H9 (cell line): ENCODE measurements around the gene EML4. TPM values are rescaled to one million over a fixed set of nuclear protein-coding genes. Genes with fewer than 3 reads are reported as not detected.

ENCODE experiments used
- DNase-seq: peaks from one replicate; pipeline ENCODE4 v3.0.0-alpha.2; 2017
- H2AFZ ChIP-seq: one replicate; pipeline ENCODE4 v1.6.1; 2013; ENCODE audit warnings: mild to moderate bottlenecking, low read length, control low read depth, moderate library complexity
- H2AK5ac ChIP-seq: 2 replicates; pipeline ENCODE4 v1.6.1; 2013; ENCODE audit warnings: low read length, control low read depth, mixed read lengths; ENCODE audit not compliant: insufficient read length
- H2BK120ac ChIP-seq: one replicate; pipeline ENCODE4 v1.6.1; 2013; ENCODE audit warnings: low read depth, mild to moderate bottlenecking, low read length, control low read depth, inconsistent platforms; ENCODE audit not compliant: poor library complexity, severe bottlenecking
- H2BK12ac ChIP-seq: 2 replicates; pipeline ENCODE4 v1.6.1; 2013; ENCODE audit warnings: low read length, control low read depth, mixed read lengths, low read depth; ENCODE audit not compliant: insufficient read length
- H2BK15ac ChIP-seq: 2 replicates; pipeline ENCODE4 v1.6.1; 2013; ENCODE audit warnings: low read depth, low read length, control low read depth
- H2BK20ac ChIP-seq: one replicate; pipeline ENCODE4 v1.6.1; 2013; ENCODE audit warnings: low read depth, mild to moderate bottlenecking, low read length, control low read depth, inconsistent platforms; ENCODE audit not compliant: poor library complexity, severe bottlenecking
- H2BK5ac ChIP-seq: 2 replicates; pipeline ENCODE4 v1.6.1; 2013; ENCODE audit warnings: low read length, control low read depth, mixed read lengths; ENCODE audit not compliant: insufficient read length
- H3K14ac ChIP-seq: 2 replicates; pipeline ENCODE4 v1.6.1; 2013; ENCODE audit warnings: low read length, control low read depth; ENCODE audit not compliant: insufficient read depth
- H3K18ac ChIP-seq: 2 replicates; pipeline ENCODE4 v1.6.1; 2013; ENCODE audit warnings: low read depth, mild to moderate bottlenecking, mixed read lengths, low read length, control low read depth; ENCODE audit not compliant: insufficient read length
- H3K23ac ChIP-seq: 2 replicates; pipeline ENCODE4 v1.6.1; 2013; ENCODE audit warnings: low read length, control low read depth, mixed read lengths, low read depth; ENCODE audit not compliant: insufficient read length
- H3K23me2 ChIP-seq: 2 replicates; pipeline ENCODE4 v1.6.1; 2013; ENCODE audit warnings: low read depth, mild to moderate bottlenecking, mixed read lengths, low read length, control low read depth; ENCODE audit not compliant: insufficient read length, poor library complexity, severe bottlenecking
- H3K27ac ChIP-seq: 2 replicates; pipeline ENCODE4 v1.5.1; 2013; ENCODE audit warnings: low read length, control low read depth, mixed read lengths, low read depth; ENCODE audit not compliant: insufficient read length
- H3K27me3 ChIP-seq: 2 replicates; pipeline ENCODE4 v1.6.1; 2013; ENCODE audit warnings: low read length, control low read depth, inconsistent platforms; ENCODE audit not compliant: insufficient read depth
- H3K4ac ChIP-seq: 2 replicates; pipeline ENCODE4 v1.6.1; 2013; ENCODE audit warnings: low read depth, mild to moderate bottlenecking, control low read depth, inconsistent platforms, low read length, moderate library complexity
- H3K4me1 ChIP-seq: 2 replicates; pipeline ENCODE4 v1.6.1; 2013; ENCODE audit warnings: low read length, control low read depth, inconsistent platforms; ENCODE audit not compliant: insufficient read depth
- H3K4me2 ChIP-seq: 2 replicates; pipeline ENCODE4 v1.6.1; 2013; ENCODE audit warnings: low read length, control low read depth, mixed read lengths; ENCODE audit not compliant: insufficient read length, insufficient read depth
- H3K56ac ChIP-seq: 2 replicates; pipeline ENCODE4 v1.6.1; 2013; ENCODE audit warnings: low read depth, mild to moderate bottlenecking, mixed read lengths, low read length, control low read depth; ENCODE audit not compliant: insufficient read length
- H3K79me1 ChIP-seq: 2 replicates; pipeline ENCODE4 v1.6.1; 2013; ENCODE audit warnings: low read depth, mild to moderate bottlenecking, moderate library complexity, low read length, control low read depth, inconsistent platforms; ENCODE audit not compliant: insufficient read depth, poor library complexity, severe bottlenecking
- H3K79me2 ChIP-seq: 2 replicates; pipeline ENCODE4 v1.6.1; 2013; ENCODE audit warnings: low read length, control low read depth, inconsistent platforms; ENCODE audit not compliant: insufficient read depth
- H3K9ac ChIP-seq: 2 replicates; pipeline ENCODE4 v1.6.1; 2013; ENCODE audit warnings: low read length, control low read depth, mixed read lengths; ENCODE audit not compliant: insufficient read length; ENCODE audit errors: extremely low read depth
- H3K9me3 ChIP-seq: one replicate; pipeline ENCODE4 v1.6.1; 2013; ENCODE audit warnings: low read depth, low read length, inconsistent platforms; ENCODE audit not compliant: control insufficient read depth
- H3T11ph ChIP-seq: one replicate; pipeline ENCODE4 v1.6.1; 2013; ENCODE audit warnings: mild to moderate bottlenecking, low read length, control low read depth, inconsistent platforms
- H4K20me1 ChIP-seq: one replicate; pipeline ENCODE4 v1.6.1; 2013; ENCODE audit not compliant: control insufficient read depth, insufficient read length, insufficient read depth
- H4K5ac ChIP-seq: 2 replicates; pipeline ENCODE4 v1.6.1; 2013; ENCODE audit warnings: low read depth, mild to moderate bottlenecking, mixed read lengths, low read length, control low read depth; ENCODE audit not compliant: insufficient read length
- H4K8ac ChIP-seq: replicated peaks from 2 replicates; pipeline ENCODE4 v1.6.1; 2013; ENCODE audit warnings: low read length, control low read depth, mixed read lengths, low read depth; ENCODE audit not compliant: insufficient read length
- H4K91ac ChIP-seq: 2 replicates; pipeline ENCODE4 v1.6.1; 2013; ENCODE audit warnings: low read depth, mild to moderate bottlenecking, moderate library complexity, mixed read lengths, low read length, control low read depth; ENCODE audit not compliant: insufficient read length
- H3K27ac Mint-ChIP-seq, 3 experiments: 2 replicates in 2 of 3; 3 replicates in 1 of 3; pipeline ENCODE4 v1.8.0; 2020 to 2021; ENCODE audit warnings: mixed read lengths in 3 of 3, mild to moderate bottlenecking in 1 of 3, moderate library complexity in 1 of 3
- H3K27me3 Mint-ChIP-seq: 2 replicates; pipeline ENCODE4 v1.8.0; 2021; ENCODE audit warnings: low read depth, mild to moderate bottlenecking, moderate library complexity, mixed read lengths
- H3K36me3 Mint-ChIP-seq, 3 experiments: 2 replicates in 2 of 3; 3 replicates in 1 of 3; pipeline ENCODE4 v1.8.0; 2020 to 2021; ENCODE audit warnings: low read depth in 3 of 3, mixed read lengths in 3 of 3; ENCODE audit not compliant: insufficient read depth in 1 of 3
- H3K4me1 Mint-ChIP-seq, 2 experiments: 2 replicates each; pipeline ENCODE4 v1.8.0; 2020; ENCODE audit warnings: mixed read lengths in 2 of 2
- H3K4me3 Mint-ChIP-seq, 2 experiments: 2 replicates in 1 of 2; 3 replicates in 1 of 2; pipeline ENCODE4 v1.8.0; 2020 to 2021; ENCODE audit warnings: mild to moderate bottlenecking in 2 of 2, mixed read lengths in 2 of 2, moderate library complexity in 1 of 2
- H3K9me3 Mint-ChIP-seq, 2 experiments: 2 replicates in 1 of 2; 3 replicates in 1 of 2; pipeline ENCODE4 v1.8.0; 2020; ENCODE audit warnings: mild to moderate bottlenecking in 2 of 2, mixed read lengths in 2 of 2, moderate library complexity in 1 of 2
- WGBS: extraction: QIAGEN DNeasy Blood & Tissue Kit; methylation state at CpG from one replicate; pipeline ENCODE4 v1.1.7; 2013; ENCODE audit warnings: missing lambda C conversion rate, low lambda C conversion rate, mixed read lengths; ENCODE audit not compliant: insufficient read length; ENCODE audit errors: extremely low coverage; 5-methylcytosine and 5-hydroxymethylcytosine counted together
- total RNA-seq: library from RNA; stranded (reverse); gene quantifications from 2 replicates; pipeline ENCODE4 v1.2.1, GENCODE V29; 2021
- TF ChIP-seq, protein P1 (sequence below): fragments of 200-600 bp; sonication (generic); conservative IDR thresholded peaks from 3 replicates; pipeline ENCODE4 v1.8.0; 2021; ENCODE audit warnings: antibody characterized with exemption, mild to moderate bottlenecking

The EML4 gene
- total RNA-seq, 1 experiment from 2014 or later: 68.6 TPM

- H3K27me3 ChIP-seq: no peaks in the 10 kb centered on the region
- WGBS: no CpG with 5 or more reads among the region's 6 CpGs
- H2AFZ ChIP-seq: no peak overlapping the region
- no peak overlapping the region for H3K27ac Mint-ChIP-seq
- no peak overlapping the region for H3T11ph ChIP-seq
- no peaks in the 10 kb centered on the region for H3K36me3 Mint-ChIP-seq
- H3K23ac ChIP-seq: no peak overlapping the region
- H3K4me3 Mint-ChIP-seq: no peak overlapping the region
- no peak overlapping the region for H4K8ac ChIP-seq
- H2BK20ac ChIP-seq: no peak overlapping the region
- H4K91ac ChIP-seq: no peak overlapping the region
- H2BK5ac ChIP-seq: no peak overlapping the region
- H3K79me2 ChIP-seq: no peaks in the 10 kb centered on the region
- 0 out of 5 replicates have a peak, but pooled peaks cover 4 to 5% of the 10 kb centered on the region in 2 experiments for H3K9me3 Mint-ChIP-seq
- no peak overlapping the region for H2BK120ac ChIP-seq
- no peak overlapping the region for H3K4me2 ChIP-seq
- peaks cover 2% of the 10 kb centered on the region; the same call in 1 of the 2 replicates for H3K27me3 Mint-ChIP-seq
- no peaks in the 10 kb centered on the region for H3K9me3 ChIP-seq
- no peak overlapping the region for H3K9ac ChIP-seq
- no peaks in the 10 kb centered on the region for H3K4me1 ChIP-seq
- TF ChIP-seq, protein P1, sequence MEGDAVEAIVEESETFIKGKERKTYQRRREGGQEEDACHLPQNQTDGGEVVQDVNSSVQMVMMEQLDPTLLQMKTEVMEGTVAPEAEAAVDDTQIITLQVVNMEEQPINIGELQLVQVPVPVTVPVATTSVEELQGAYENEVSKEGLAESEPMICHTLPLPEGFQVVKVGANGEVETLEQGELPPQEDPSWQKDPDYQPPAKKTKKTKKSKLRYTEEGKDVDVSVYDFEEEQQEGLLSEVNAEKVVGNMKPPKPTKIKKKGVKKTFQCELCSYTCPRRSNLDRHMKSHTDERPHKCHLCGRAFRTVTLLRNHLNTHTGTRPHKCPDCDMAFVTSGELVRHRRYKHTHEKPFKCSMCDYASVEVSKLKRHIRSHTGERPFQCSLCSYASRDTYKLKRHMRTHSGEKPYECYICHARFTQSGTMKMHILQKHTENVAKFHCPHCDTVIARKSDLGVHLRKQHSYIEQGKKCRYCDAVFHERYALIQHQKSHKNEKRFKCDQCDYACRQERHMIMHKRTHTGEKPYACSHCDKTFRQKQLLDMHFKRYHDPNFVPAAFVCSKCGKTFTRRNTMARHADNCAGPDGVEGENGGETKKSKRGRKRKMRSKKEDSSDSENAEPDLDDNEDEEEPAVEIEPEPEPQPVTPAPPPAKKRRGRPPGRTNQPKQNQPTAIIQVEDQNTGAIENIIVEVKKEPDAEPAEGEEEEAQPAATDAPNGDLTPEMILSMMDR: no peak
- no peak overlapping the region for H4K5ac ChIP-seq
- no peak for DNase-seq
- H3K4ac ChIP-seq: no peak overlapping the region
- no peaks in the 10 kb centered on the region for H3K23me2 ChIP-seq
- H2BK12ac ChIP-seq: no peak overlapping the region
- no peaks in the 10 kb centered on the region for H4K20me1 ChIP-seq
- H3K18ac ChIP-seq: no peak overlapping the region
- peaks cover 16 to 20% of the 10 kb centered on the region in 2 experiments for H3K4me1 Mint-ChIP-seq
- no peaks in the 10 kb centered on the region for H3K79me1 ChIP-seq
- H3K56ac ChIP-seq: no peak overlapping the region
- no peak overlapping the region for H2BK15ac ChIP-seq
- H3K14ac ChIP-seq: no peak overlapping the region
- no peak overlapping the region for H2AK5ac ChIP-seq
- H3K27ac ChIP-seq: no peak overlapping the region
Measured at GRCh38 chr2:42124011-42124785, 45.0 kb upstream of the EML4 start.
